GM12864 (cell line): ENCODE data around the gene ABCC4.

Experiments
- DNase-seq: peaks from one replicate; pipeline ENCODE4 v3.0.0-alpha.2; 2011; ENCODE audit warnings: low read depth
- H3K4me3 ChIP-seq: 2 replicates; pipeline ENCODE4 v1.5.1; 2011; ENCODE audit warnings: mild to moderate bottlenecking, low read depth, low read length, control low read depth
- CTCF ChIP-seq: IDR thresholded peaks from 2 replicates; pipeline ENCODE4 v1.5.1; 2011; ENCODE audit warnings: low read depth, mild to moderate bottlenecking, moderate library complexity, low read length, control low read depth, inconsistent platforms; ENCODE audit errors: missing control alignments

ABCC4 gene

GRCh38 chr13:95039415-95039814, 261.8 kb downstream of the ABCC4 start:
- no peak for TF ChIP-seq CTCF
- DNase-seq: no peak

GRCh38 chr13:95038949-95039348, 262.3 kb downstream of the ABCC4 start:
- TF ChIP-seq CTCF: no peak
- DNase-seq: no peak
- H3K4me3 ChIP-seq: no peak overlapping the region

More at GRCh38 chr13:95039415-95039814, 261.8 kb downstream of the ABCC4 start:
- no peak overlapping the region for H3K4me3 ChIP-seq

- DNase-seq: no peak
- no peak for TF ChIP-seq CTCF
These were observed 265.7 kb downstream of the ABCC4 start for GRCh38 chr13:95035311-95036109.

GRCh38 chr13:95033890-95034289, 267.4 kb downstream of the ABCC4 start:
- DNase-seq: no peak
- no peak overlapping the region for H3K4me3 ChIP-seq
- TF ChIP-seq CTCF: no peak

More at GRCh38 chr13:95035311-95036109, 265.7 kb downstream of the ABCC4 start:
- H3K4me3 ChIP-seq: no peak overlapping the region

GRCh38 chr13:95032121-95032520, 269.1 kb downstream of the ABCC4 start:
- H3K4me3 ChIP-seq: no peak overlapping the region
- no peak for DNase-seq
- TF ChIP-seq CTCF: no peak

- DNase-seq: no peak
- no peak for TF ChIP-seq CTCF
- H3K4me3 ChIP-seq: no peak overlapping the region
These were observed 270.4 kb downstream of the ABCC4 start for GRCh38 chr13:95030821-95031343.

- no peak overlapping the region for H3K4me3 ChIP-seq
- no peak for DNase-seq
- no peak for TF ChIP-seq CTCF
These were observed 273.6 kb downstream of the ABCC4 start for GRCh38 chr13:95027638-95028037.
